Activated CD8-positive, alpha-beta memory T cell treated with anti-CD3 and anti-CD28 coated beads, Interleukin-2, amount 50 U/mL, for 1 hour (primary cell): ENCODE measurements around the gene RSPH10B2.
A peak's percentile ranks its signal among the peaks of the same experiment; 100 is the strongest.
"Not testable (repeated sequence)": the region's sequence is repeated elsewhere in the genome, so short reads cannot be mapped to it uniquely, and the experiment has no call there.

Experiments used
- DNase-seq: peaks from one replicate; pipeline ENCODE4 v3.0.0-alpha.2; 2020; ENCODE audit errors: extremely low read depth

Gene RSPH10B2

DNA sequence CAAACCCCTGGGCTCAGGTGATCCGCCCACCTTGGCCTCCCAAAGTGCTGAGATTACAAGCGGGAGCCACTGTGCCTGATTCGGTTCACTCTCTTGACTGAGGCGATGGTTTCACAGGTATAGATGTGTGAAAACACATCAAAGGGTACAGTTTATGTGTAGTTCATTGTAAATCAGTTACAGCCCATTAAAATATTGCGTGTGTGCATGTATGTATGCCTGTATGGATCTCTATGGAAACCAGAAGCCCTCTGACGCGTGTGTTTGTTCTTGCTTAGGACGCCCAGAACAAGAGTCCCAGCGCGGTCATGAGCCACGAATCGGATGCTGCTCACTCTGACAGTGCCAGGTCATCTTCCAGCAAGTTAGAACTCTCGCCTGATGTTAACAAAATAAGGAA is 35.5 kb downstream of the RSPH10B2 start:
- not testable (repeated sequence) for DNase-seq

DNA sequence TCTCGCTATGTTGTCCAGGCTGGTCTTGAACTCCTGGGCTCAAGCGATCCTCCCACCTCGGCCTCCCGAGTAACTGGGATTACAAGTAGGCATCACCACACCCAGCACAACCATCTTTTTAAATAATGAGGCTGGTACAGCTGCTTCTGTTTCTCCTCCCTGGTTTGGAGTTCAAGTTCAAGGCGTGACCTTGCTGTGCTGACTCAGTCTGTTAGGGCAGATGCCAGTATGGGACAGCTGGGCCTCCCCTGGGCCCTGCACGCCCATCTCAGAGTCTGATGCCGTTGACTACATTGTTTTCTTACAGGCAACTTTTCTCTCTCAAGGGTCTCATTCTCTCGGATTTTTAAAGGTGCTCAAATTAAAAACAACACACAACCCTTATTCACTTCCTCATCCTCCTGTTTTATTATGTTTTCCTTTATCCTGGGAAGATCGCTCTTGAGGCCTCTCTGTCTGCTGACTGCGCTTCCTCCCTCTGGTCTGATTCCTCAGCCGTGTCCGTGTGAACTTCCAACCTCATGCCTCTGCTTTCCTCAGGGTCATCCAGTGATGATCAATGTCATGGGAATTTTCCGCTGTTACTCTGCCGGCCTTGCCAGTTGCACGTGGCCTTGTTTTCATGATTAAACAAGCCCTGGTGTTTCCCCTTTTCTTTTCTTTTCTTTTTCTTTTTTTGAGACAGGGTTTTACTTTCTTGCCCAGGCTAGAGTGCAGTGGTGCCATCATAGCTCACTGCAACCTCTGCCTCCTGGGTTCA is 38.4 kb downstream of the RSPH10B2 start:
- DNase-seq: not testable (repeated sequence)

GRCh38 chr7:6794276-6794675 is 40.4 kb downstream of the RSPH10B2 start:
- DNase-seq: not testable (repeated sequence)

- not testable (repeated sequence) for DNase-seq
Measured at GRCh38 chr7:6797218-6797617, 43.3 kb downstream of the RSPH10B2 start.

DNA sequence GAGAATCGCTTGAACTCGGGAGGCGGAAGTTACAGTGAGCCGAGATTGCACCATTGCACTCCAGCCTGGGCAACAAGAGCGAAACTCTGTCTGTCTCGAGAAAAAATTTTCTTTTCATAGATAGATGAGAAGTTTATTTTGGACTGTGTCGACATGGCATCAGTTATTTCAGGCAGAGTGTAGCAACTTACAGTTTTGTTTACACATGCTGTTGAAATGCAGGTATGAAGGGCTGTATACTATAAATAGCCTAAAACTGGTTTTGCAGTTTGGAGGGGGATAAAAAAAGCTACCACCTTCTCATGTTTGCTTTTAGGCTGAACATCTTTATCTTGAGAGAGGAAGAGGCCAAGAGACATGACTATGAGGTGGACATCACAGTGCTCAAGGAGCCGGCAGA is 44.1 kb downstream of the RSPH10B2 start:
- not testable (repeated sequence) for DNase-seq

DNA sequence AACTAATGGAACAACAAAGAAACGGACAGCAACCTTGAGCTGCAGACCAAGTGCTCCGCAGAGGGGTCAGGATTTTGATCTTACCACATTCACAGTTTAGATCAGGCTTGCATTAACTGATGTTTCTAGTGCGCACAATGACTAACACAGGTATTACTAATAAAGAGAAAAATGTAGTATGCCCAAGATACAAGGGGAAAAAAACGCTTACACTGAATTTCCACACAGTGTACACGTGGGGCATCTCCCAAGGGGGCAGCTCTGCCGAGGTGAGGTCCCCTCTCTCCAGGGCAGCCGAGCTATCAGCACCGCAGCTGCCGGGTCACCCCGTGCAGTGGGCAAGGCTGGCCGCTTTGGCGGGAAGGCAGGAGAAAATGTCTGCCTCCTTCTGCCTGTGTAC is 46.0 kb downstream of the RSPH10B2 start:
- not testable (repeated sequence) for DNase-seq

DNA sequence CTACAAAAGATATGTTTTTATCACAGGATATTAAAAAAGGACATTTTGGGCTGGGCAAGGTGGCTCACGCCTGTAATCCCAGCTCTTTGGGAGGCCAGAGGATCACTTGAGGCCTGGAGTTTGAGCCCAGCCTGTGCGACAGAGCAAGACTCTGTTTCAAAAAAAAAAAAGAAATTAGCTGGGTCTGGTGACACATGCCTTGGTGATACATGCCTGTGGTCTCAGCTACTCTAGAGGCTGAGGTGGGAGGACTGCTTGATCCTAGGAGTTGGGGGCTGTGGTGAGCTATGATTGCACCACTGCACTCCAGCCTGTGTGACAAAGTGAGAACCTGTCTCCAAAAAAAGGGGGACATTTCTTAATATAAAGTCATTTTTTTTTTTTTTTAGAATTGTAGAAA is 46.4 kb downstream of the RSPH10B2 start:
- DNase-seq: not testable (repeated sequence)

DNA sequence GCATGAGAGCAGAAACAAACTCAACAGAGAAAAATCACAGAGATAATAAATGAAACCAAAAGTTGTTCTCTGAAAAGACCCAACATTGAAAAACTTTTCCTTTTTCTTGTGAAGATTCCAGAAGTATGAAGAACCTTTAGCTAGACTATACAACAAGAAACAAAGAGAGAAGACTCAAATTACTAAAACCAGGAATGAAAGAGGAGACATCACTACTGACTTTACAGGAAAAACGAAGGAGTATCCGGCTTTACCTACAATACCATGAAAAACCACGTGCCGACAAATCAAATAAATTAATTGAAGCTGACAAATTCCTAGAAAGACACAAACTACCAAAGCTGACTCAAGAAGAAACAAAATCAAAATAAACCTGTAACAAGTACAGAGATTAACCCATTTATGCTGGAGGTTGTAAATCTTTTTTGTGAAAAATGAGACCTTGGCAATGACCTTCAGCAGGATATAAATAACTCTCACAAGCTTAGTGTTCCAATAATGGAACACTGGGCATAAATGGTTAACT is 53.6 kb downstream of the RSPH10B2 start:
- not testable (repeated sequence) for DNase-seq

DNA sequence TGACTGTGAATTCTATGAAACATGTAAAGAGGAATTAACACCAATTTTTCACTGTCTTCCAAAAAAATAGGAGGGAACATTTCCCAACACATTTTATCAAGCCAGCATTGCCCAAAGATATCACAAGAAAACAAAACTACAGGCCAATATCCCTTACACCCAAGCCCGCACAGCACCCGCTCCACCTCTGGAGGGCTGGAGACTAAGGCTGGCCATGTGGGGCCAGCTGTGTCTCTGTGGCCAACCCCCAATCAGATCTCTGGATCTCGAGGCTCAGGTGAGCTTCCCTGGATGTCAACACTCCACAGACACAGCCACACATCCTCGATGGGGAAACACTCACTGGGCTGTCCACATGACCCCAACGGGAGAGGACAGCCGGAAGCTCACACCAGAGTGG is 54.1 kb downstream of the RSPH10B2 start:
- DNase-seq: not testable (repeated sequence)

- DNase-seq: not testable (repeated sequence)
Measured at GRCh38 chr7:6813011-6813410, 59.1 kb downstream of the RSPH10B2 start.

DNA sequence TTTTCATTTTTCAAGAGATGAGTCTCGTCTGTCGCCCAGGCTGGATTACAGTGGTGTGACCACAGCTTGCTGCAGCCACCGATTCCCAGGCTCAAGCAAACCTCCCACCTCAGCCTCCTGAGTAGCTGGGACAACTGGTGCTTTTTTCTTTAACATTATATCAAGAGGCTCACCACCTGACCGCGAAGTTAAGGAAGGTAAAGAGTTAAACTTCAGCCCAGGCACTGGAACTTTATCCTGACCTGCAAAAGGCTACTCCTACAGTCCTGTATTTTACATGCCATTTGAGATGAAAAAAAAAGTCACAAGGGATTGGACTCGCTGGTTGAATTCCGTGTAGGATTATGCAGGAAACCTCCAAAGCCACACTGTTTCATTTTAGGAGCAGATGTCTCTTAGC is 61.6 kb downstream of the RSPH10B2 start:
- DNase-seq: not testable (repeated sequence)

GRCh38 chr7:6821622-6822021 is 67.7 kb downstream of the RSPH10B2 start:
- not testable (repeated sequence) for DNase-seq

DNA sequence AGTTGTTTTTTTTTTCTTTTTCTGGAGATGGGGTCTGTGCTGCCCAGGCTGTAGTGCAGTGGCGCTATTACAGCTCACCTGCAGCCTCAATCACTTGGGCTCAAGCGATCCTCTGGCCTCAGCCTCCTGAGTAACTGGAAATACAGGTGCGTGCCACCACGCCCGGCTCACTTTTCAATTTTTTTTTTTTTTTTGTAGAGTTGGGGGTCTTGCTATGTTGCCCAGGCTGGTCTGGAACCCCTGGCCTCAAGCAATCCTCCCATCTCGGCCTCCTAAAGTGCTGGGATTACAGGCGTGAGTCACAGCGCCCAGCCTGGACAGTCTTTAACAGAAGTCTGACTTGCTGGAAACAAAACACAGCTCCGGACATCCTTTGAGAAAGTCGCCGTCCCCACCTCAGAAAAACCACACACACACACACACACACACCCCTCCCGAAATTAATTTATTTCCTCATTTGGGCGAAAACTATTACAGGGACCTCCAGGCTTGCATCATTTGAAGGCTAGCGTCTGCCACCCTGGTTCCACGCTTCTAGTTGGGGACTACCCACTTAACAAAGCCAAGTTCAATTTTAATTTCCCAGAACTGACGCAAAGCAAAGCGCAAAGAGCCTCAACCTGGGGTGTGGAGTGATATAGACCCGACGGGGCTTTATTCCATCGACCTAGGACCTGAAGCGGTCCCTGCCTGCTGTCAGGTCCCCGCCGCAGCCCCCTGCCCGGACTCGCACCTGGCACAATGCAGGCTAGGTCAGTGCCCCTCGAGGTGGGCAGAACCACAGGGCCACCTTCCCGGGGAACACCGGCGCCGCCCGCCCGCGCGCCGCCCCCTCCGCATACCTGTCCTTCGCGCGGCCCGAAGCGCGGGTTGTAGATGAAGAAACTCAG is 71.6 kb downstream of the RSPH10B2 start:
- DNase-seq: not testable (repeated sequence)

DNA sequence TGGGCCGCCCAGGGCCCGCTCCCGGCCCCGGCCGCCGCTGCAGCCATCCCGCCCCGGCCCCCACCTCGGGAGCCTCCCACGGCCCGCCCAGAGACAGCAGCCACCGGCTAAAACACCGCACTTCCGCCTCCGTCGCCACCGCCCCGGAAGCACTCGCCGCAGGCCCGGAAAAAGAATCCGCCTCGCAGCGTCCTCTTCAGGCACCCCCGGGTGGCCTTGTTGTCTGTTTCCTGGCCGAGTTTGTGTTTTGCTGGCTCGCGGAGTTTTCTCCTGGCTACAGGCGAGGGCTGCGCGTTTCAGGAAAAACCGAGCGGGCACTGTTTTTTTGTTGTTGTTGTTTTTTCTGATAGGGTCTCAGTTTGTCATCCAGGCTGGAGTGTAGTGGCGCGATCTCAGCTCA is 72.2 kb downstream of the RSPH10B2 start, which contains the start of gene CCZ1B:
Gene CCZ1B, minus strand, starts transcription at position 125 of the 400 bp plus-strand sequence. Its CDS starts 78 bp downstream, at position 47.
- peak; percentile 38 for DNase-seq

DNA sequence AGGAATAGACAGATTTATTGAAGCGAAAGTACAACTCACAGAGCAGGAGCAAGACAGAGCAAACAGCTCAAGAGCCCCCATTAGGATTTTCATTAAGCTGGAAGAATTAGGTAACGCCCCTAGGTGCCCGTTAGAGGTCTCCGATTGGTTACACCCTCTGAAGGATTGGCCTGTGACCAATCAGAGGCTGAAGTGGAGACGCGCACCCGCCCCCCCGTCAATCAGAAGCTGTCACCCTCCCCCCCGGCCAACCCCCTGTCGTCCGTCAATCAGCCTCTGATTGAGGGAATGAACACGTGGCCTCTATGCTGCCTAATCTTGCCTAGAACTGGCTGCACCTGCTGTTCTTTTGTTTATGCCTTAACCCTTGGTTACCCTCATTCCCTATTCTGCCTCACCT is 73.3 kb downstream of the RSPH10B2 start:
- DNase-seq: not testable (repeated sequence)

GRCh38 chr7:6829616-6830015 is 75.7 kb downstream of the RSPH10B2 start:
- not testable (repeated sequence) for DNase-seq

- DNase-seq: not testable (repeated sequence)
Measured at GRCh38 chr7:6830026-6830425, 76.1 kb downstream of the RSPH10B2 start.

DNA sequence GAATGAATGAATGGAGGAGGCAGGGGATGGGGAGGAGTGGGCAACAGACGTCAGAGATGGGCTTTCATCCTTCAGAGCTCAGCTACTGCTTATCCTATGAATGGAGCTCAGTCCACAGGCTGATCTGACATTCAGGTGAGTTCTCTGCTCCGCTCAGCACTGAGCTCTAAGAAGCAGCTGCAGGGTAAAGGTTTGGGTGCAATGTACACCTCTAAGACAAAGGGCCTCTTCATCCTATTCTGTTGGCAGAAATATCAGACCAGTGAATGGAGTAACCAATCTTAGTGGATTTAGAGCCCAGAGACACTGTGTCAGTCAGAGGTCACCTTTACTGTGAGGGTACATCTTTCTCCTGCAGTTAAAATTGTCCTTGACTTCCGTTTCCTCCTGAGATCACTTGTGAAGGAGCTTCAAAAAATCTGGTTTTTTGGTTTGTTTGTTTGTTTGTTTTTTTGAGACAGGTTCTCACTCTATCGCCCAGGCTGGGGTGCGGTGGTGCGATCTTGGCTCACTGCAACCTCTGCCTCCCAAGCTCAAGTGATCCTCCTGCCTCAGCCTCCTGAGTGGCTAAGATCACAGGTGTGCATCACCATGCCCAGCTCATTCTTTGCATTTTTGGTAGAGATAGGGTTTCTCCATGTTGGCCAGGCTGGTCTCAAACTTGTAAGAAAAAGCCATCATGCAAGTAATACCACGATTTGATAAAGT is 77.3 kb downstream of the RSPH10B2 start:
- DNase-seq: no peak

DNA sequence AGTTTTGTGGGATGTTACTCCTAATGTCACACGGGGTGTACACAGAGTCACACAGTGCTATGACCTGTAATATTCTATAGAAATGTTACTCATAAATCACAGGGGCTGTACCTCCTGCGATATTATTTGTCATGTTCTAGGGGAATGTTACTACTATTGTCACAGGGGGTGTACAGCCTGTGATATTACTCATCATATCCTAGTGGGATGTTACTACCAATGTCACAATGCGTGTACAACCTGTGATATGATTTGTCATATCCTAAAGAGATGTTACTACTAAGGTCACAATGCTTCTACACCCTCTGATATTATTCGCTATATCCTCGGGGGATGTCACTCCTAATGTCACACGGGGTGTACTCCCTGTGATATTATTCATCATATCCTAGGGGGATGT is 79.7 kb downstream of the RSPH10B2 start:
- no peak for DNase-seq

- not testable (repeated sequence) for DNase-seq
Measured at GRCh38 chr7:6835521-6835920, 81.6 kb downstream of the RSPH10B2 start.

- DNase-seq: not testable (repeated sequence)
Measured at GRCh38 chr7:6837081-6837480, 83.2 kb downstream of the RSPH10B2 start.
